Measurements from ENCODE around the gene NDST3. TPM values are rescaled to one million over a fixed set of nuclear protein-coding genes. Genes with fewer than 3 reads are reported as not detected.

NDST3 gene
- total RNA-seq, 4 donors from 2014 or later = under 0.01 TPM; not detected in 3

- DNase-seq (ENCODE audit: extremely low spot score) = no peak
- no peaks in the 10 kb centered on the region for H3K4me1 ChIP-seq
- 96% methylated on average over 2 of the region's 2 CpGs for WGBS
- H3K27ac ChIP-seq (replicated peaks in 1 of 4) = no peak overlapping the region
- H3K9me3 ChIP-seq = no peaks in the 10 kb centered on the region
- H3K36me3 ChIP-seq = no peaks in the 10 kb centered on the region
- H3K27me3 ChIP-seq = no peaks in the 10 kb centered on the region
- intact Hi-C loops (cut with DNase I) = no loop called here
- TF ChIP-seq POLR2A (IDR thresholded peaks at IDR 0.05; ENCODE audit: low read depth) (no peak), CTCF (IDR thresholded peaks at IDR 0.05) (no peak), EP300 (IDR thresholded peaks at IDR 0.05) (no peak), POLR2AphosphoS5 (IDR thresholded peaks at IDR 0.05) (no peak)
- H3K4me3 ChIP-seq = no peak overlapping the region
Observed at GRCh38 chr4:118237531-118237930, 203.2 kb downstream of the NDST3 start.

- WGBS = 90% methylated on average over 3 of the region's 3 CpGs
- no peak for DNase-seq (ENCODE audit: extremely low spot score)
- TF ChIP-seq POLR2A (IDR thresholded peaks at IDR 0.05; ENCODE audit: low read depth) = no peak
- TF ChIP-seq CTCF (IDR thresholded peaks at IDR 0.05) = no peak
- TF ChIP-seq POLR2AphosphoS5 (IDR thresholded peaks at IDR 0.05) = no peak
- TF ChIP-seq EP300 (IDR thresholded peaks at IDR 0.05) = no peak
- Histone ChIP-seq H3K36me3 (no peaks in the 10 kb centered on the region), H3K4me1 (no peaks in the 10 kb centered on the region), H3K4me3 (no peak overlapping the region), H3K27ac (replicated peaks in 1 of 4) (no peak overlapping the region), H3K27me3 (no peaks in the 10 kb centered on the region), H3K9me3 (no peaks in the 10 kb centered on the region)
- intact Hi-C loops (cut with DNase I) = no loop called here
Observed at GRCh38 chr4:118249890-118250289, 215.6 kb downstream of the NDST3 start.

GRCh38 chr4:118254368-118254767, 220.1 kb downstream of the NDST3 start:
- Histone ChIP-seq H3K27me3 (no peaks in the 10 kb centered on the region), H3K9me3 (no peaks in the 10 kb centered on the region), H3K27ac (replicated peaks in 1 of 4) (no peak overlapping the region), H3K4me3 (no peak overlapping the region), H3K4me1 (no peaks in the 10 kb centered on the region), H3K36me3 (no peaks in the 10 kb centered on the region)
- no peak for DNase-seq (ENCODE audit: extremely low spot score)
- intact Hi-C loops (cut with DNase I) = no loop called here
- TF ChIP-seq POLR2AphosphoS5 (IDR thresholded peaks at IDR 0.05) (no peak), EP300 (IDR thresholded peaks at IDR 0.05) (no peak), CTCF (IDR thresholded peaks at IDR 0.05) (no peak), POLR2A (IDR thresholded peaks at IDR 0.05; ENCODE audit: low read depth) (no peak)

DNA sequence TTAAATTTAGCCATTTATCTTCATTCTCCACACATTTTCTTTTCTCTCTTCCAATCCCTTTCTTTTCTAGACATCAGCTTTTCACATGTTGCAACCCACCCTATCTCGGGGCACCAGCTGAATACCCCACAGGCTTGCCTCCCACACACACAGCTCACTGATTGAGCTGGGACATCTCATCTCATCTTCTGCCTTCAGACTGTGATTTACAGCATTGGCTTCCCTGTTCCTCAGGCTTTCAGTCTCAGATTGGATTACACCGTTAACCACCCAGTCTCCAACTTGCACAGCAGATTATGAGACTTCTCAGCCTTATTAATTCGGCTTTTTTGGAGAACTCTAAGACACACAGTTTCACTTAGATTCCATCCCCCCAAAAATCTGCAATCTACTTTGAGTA, 224.8 kb downstream of the NDST3 start:
- H3K4me3 ChIP-seq = no peak overlapping the region
- intact Hi-C loops (cut with DNase I) = no loop called here

More for the DNA sequence above, 224.8 kb downstream of the NDST3 start:
- H3K9me3 ChIP-seq = no peaks in the 10 kb centered on the region
- no peak for DNase-seq (ENCODE audit: extremely low spot score)
- H3K4me1 ChIP-seq = no peaks in the 10 kb centered on the region
- no peaks in the 10 kb centered on the region for H3K27me3 ChIP-seq
- TF ChIP-seq EP300 (IDR thresholded peaks at IDR 0.05) (no peak), POLR2AphosphoS5 (IDR thresholded peaks at IDR 0.05) (no peak), CTCF (IDR thresholded peaks at IDR 0.05) (no peak), POLR2A (IDR thresholded peaks at IDR 0.05; ENCODE audit: low read depth) (no peak)
- 88% methylated on average over 3 of the region's 3 CpGs for WGBS
- H3K27ac ChIP-seq (replicated peaks in 1 of 4) = no peak overlapping the region
- no peaks in the 10 kb centered on the region for H3K36me3 ChIP-seq

All from esophagus muscularis mucosa (tissue), 4 donors.